GM12874 (cell line): ENCODE data around the gene IQGAP2.

Experiments
- CTCF ChIP-seq: IDR thresholded peaks from 2 replicates; pipeline ENCODE4 v1.5.1; 2011; ENCODE audit warnings: low read depth, mild to moderate bottlenecking, control low read depth, low read length, moderate library complexity; ENCODE audit not compliant: insufficient read depth

The IQGAP2 gene

GRCh38 chr5:76386360-76386759 lies 16.7 kb upstream of the IQGAP2 start:
- TF ChIP-seq CTCF = no peak

GRCh38 chr5:76388236-76388635 lies 14.8 kb upstream of the IQGAP2 start:
- no peak for TF ChIP-seq CTCF

GRCh38 chr5:76388791-76389512 lies 14.1 kb upstream of the IQGAP2 start:
- no peak for TF ChIP-seq CTCF

- TF ChIP-seq CTCF = no peak
These were observed 13.5 kb upstream of the IQGAP2 start for GRCh38 chr5:76389513-76390154.

- no peak for TF ChIP-seq CTCF
These were observed 12.1 kb upstream of the IQGAP2 start for GRCh38 chr5:76391014-76391413.

GRCh38 chr5:76393035-76393680 lies 9.9 kb upstream of the IQGAP2 start:
- no peak for TF ChIP-seq CTCF

- no peak for TF ChIP-seq CTCF
These were observed 5.9 kb upstream of the IQGAP2 start for GRCh38 chr5:76397200-76397599.
